Measurements from ENCODE around the gene HSDL1. TPM values are rescaled to one million over a fixed set of nuclear protein-coding genes. Genes with fewer than 3 reads are reported as not detected.

Gene HSDL1
- total RNA-seq, 2 donors from 2014 or later: 14.6 to 15.4 TPM

DNA sequence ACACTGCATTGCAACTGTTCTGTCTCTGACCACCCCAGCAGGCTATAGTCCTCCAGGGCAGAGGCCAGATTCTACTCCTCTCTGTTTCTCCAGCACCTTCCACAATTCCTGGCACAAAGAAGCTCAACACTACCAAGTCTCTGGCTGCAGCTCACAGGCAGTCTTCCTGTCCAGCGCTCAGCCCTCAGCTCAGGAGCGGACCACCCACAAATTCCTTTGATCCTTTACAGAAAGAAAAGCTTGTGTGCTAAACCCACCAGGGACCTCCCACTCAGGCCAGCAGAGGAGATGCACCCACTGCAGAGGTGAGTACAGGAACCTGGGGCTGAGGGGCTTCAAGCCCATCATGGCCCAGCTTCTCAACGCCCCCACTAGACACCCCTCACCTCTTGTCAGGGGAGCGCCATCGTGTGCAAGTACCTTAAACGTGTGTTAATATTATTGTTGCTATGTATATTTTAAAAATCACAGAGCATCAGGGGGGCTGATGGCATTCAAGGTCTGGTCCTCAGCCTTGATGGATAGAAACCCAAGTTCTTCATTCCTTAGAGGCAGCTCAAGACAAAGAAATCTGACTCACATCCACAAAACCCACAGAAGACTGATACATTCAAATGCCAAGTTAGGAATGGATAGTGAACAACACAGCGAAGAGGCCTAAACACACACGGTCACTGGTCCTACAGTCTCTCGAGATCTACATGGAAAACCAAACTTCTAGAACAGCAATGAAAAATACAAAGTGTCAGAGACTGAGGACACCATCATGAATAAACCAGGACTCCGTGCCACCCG lies 8.4 kb downstream of the HSDL1 start:
- Histone ChIP-seq H3K9me3 (no peaks in the 10 kb centered on the region), H3K27ac (no peak overlapping the region), H3K36me3 (no peaks in the 10 kb centered on the region), H3K4me3 (no peak overlapping the region), H3K4me1 (peaks cover 0 to 10% of the 10 kb centered on the region in 2 donors), H3K27me3 (no peaks in the 10 kb centered on the region)
- DNase-seq (ENCODE audit: low spot score): no peak
- TF ChIP-seq, protein P1, sequence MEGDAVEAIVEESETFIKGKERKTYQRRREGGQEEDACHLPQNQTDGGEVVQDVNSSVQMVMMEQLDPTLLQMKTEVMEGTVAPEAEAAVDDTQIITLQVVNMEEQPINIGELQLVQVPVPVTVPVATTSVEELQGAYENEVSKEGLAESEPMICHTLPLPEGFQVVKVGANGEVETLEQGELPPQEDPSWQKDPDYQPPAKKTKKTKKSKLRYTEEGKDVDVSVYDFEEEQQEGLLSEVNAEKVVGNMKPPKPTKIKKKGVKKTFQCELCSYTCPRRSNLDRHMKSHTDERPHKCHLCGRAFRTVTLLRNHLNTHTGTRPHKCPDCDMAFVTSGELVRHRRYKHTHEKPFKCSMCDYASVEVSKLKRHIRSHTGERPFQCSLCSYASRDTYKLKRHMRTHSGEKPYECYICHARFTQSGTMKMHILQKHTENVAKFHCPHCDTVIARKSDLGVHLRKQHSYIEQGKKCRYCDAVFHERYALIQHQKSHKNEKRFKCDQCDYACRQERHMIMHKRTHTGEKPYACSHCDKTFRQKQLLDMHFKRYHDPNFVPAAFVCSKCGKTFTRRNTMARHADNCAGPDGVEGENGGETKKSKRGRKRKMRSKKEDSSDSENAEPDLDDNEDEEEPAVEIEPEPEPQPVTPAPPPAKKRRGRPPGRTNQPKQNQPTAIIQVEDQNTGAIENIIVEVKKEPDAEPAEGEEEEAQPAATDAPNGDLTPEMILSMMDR (IDR thresholded peaks at IDR 0.05): no peak

DNA sequence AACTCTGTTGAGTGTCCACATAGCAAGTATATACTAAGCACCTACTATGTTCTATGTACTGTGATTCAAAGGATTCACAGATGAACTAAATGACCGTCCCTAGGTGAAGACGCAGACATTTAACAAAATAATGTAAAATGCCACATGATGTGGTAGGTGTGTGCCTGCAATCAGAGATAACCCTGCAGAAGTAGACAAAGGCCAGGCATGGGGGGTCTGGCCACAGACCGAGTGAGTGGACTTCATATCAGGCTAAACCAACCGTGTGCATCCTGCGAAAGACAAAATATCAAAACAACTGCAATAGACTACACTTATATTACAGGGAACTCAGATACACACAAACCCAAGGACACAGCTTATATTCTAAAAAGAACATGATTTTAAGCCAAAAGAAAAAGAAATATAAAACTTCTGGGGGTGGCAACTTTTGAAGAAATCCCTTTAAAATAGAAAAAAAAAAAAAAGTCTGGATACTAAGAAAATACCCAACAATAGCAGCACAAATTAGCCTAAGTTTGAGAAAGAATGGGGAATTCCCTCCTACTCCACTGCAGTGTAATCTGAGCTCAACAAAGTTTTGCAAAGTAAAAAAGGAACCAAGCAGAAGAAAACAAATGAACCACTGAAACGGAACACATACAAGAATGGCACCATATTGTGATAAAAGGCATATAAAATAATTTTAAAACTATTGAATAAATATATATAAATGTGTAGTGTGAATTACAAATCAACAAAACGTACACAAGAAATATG lies 12.3 kb downstream of the HSDL1 start:
- Histone ChIP-seq H3K36me3 (peaks cover 16% of the 10 kb centered on the region), H3K4me1 (peaks cover 0 to 8% of the 10 kb centered on the region in 2 donors), H3K27me3 (no peaks in the 10 kb centered on the region), H3K27ac (no peak overlapping the region), H3K9me3 (no peaks in the 10 kb centered on the region), H3K4me3 (no peak overlapping the region)
- DNase-seq (ENCODE audit: low spot score): no peak
- TF ChIP-seq, protein P1 (IDR thresholded peaks at IDR 0.05): no peak

DNA sequence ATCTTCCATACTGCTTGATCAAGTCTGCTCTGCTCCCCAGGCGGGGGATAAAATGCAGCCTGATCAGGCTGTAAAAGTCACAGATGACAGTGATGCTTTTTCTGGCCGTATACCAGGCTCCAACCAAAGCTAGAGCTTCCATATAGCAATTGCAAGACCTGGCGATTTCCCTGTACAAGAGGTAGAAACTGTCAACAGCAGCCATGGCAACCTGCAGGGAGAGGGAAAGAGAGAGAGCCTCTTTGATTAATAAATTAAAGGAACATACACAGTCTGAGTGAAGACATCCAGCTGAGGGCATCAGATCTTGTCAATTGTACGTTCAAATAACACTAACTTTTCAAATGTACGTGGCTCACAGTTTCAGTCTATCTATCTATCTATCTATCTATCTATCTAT lies 13.9 kb downstream of the HSDL1 start:
- H3K9me3 ChIP-seq: no peaks in the 10 kb centered on the region
- H3K4me3 ChIP-seq: no peak overlapping the region
- H3K27ac ChIP-seq: no peak overlapping the region
- no peak for DNase-seq (ENCODE audit: low spot score)
- H3K27me3 ChIP-seq: no peaks in the 10 kb centered on the region
- no peaks in the 10 kb centered on the region for H3K4me1 ChIP-seq
- H3K36me3 ChIP-seq: peaks cover 16% of the 10 kb centered on the region
- TF ChIP-seq, protein P1 (IDR thresholded peaks at IDR 0.05): no peak

DNA sequence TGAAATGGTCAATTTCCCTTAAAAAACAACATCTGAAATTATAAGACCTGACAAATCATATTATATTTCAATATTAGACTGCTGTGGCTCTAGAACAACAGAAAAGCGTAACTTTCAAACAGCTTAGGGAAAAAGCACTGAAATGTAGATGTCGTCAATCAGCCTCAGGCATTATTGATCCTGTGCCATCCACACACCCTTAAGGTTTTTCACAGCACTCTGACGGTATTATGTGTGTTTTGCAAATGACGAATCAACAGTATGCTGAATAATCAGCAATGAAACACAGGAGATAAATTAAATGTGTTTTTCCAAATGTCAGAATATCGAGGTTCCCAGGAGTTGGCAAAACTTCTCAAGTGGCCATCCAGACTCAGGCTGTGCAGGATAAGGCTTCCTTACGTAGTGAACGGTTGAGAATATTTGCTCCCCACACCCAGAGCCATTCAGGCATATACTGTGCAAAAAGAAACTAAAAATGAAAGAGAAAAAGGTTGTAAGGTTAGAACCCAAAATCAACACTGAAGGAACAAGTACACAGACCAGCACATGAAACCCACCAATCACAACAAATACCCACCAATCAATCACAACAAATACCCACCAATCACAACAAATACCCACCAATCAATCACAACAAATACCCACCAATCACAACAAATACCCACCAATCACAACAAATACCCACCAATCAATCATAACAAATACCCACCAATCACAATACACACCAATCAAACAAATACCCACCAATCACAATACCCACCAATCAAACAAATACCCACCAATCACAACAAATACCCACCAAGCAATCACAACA lies 20.5 kb downstream of the HSDL1 start:
- H3K27me3 ChIP-seq: no peaks in the 10 kb centered on the region
- H3K4me3 ChIP-seq: no peak overlapping the region
- no peak for DNase-seq (ENCODE audit: low spot score)
- H3K27ac ChIP-seq: no peak overlapping the region
- H3K4me1 ChIP-seq: no peaks in the 10 kb centered on the region
- TF ChIP-seq, protein P1 (IDR thresholded peaks at IDR 0.05): no peak
- H3K9me3 ChIP-seq: no peaks in the 10 kb centered on the region
- H3K36me3 ChIP-seq: peaks cover 19% of the 10 kb centered on the region

DNA sequence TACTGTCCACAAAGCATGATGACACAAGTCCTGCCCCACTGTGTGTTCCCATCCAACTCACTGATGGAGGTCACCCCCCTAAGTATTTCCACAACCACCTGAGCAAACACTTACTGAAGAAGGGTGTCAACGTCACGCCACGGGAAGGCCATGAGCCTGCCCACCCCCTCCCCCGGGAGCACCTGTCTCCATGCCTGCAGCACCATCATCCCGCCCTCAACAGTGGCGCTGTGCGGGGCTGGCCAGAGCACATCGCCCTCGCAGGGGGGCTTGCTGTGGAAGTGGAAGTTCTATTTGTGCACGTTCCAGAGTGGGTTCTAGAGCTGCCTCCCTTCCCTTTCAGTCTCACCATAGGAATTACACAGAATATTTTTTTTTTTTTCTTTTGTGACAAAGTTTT lies 24.0 kb downstream of the HSDL1 start:
- TF ChIP-seq, protein P1 (IDR thresholded peaks at IDR 0.05): no peak
- H3K4me1 ChIP-seq: peaks cover 0 to 10% of the 10 kb centered on the region in 2 donors
- no peak for DNase-seq (ENCODE audit: low spot score)
- no peak overlapping the region for H3K4me3 ChIP-seq
- peaks cover 9% of the 10 kb centered on the region for H3K36me3 ChIP-seq
- H3K27ac ChIP-seq: no peak overlapping the region
- no peaks in the 10 kb centered on the region for H3K9me3 ChIP-seq
- H3K27me3 ChIP-seq: no peaks in the 10 kb centered on the region

Measured in right atrium auricular region (tissue), 2 donors.